HepG2 (cell line): Measurements from ENCODE around the gene TBC1D24. TPM values are rescaled to one million over a fixed set of nuclear protein-coding genes. Genes with fewer than 3 reads are reported as not detected.

Experiments used
- ETS1 ChIP-seq: sonication (generic); formaldehyde crosslinking; IDR thresholded peaks from 2 replicates; pipeline ENCODE4 v1.4.0; 2020; ENCODE audit warnings: missing genetic modification reagents
- GABPB1 ChIP-seq: IDR thresholded peaks from 2 replicates; pipeline ENCODE4 v1.6.1; 2016; ENCODE audit warnings: mild to moderate bottlenecking, missing genetic modification reagents, moderate library complexity, missing compliant biosample characterization
- HDAC1 ChIP-seq: sonication (generic); formaldehyde crosslinking; IDR thresholded peaks from 2 replicates; pipeline ENCODE4 v1.5.1; 2020; ENCODE audit warnings: mild to moderate bottlenecking, missing genetic modification reagents
- HNRNPK ChIP-seq: fragments of 200-400 bp; formaldehyde crosslinking; IDR thresholded peaks from 2 replicates; pipeline ENCODE4 v1.6.1; 2018; ENCODE audit warnings: low read length, low read depth, moderate library complexity, mild to moderate bottlenecking; ENCODE audit not compliant: poor library complexity, severe bottlenecking
- KDM2A ChIP-seq: sonication (generic); formaldehyde crosslinking; IDR thresholded peaks from 2 replicates; pipeline ENCODE4 v1.4.0; 2020; ENCODE audit warnings: low read depth, missing genetic modification reagents, borderline replicate concordance
- MAZ ChIP-seq, 2 experiments: sonication (generic) in 1 of 2; formaldehyde crosslinking in 1 of 2; IDR thresholded peaks; 2 replicates each; pipeline versions ENCODE4 v1.5.0 to v1.6.1; 2012 to 2020; ENCODE audit warnings: low read depth in 2 of 2, mild to moderate bottlenecking in 2 of 2, borderline replicate concordance in 1 of 2, improper control_type of control experiment in 1 of 2, low read length in 1 of 2, missing genetic modification reagents in 1 of 2, moderate library complexity in 1 of 2
- NFYC ChIP-seq: IDR thresholded peaks from 2 replicates; pipeline ENCODE4 v1.6.1; 2016; ENCODE audit warnings: missing genetic modification reagents, missing compliant biosample characterization
- POLR2G ChIP-seq: fragments of 200-400 bp; formaldehyde crosslinking; IDR thresholded peaks from 2 replicates; pipeline ENCODE4 v1.6.1; 2018; ENCODE audit warnings: mild to moderate bottlenecking, low read depth, low read length, moderate library complexity
- RBFOX2 ChIP-seq: fragments of 200-400 bp; formaldehyde crosslinking; IDR thresholded peaks from 2 replicates; pipeline ENCODE4 v1.6.1; 2017; ENCODE audit warnings: low read depth, mild to moderate bottlenecking, low read length
- SP4 ChIP-seq: sonication (generic); formaldehyde crosslinking; IDR thresholded peaks from 2 replicates; pipeline ENCODE4 v1.8.1; 2023; ENCODE audit warnings: mild to moderate bottlenecking, missing genetic modification reagents
- SP5 ChIP-seq: IDR thresholded peaks from 2 replicates; pipeline ENCODE4 v1.6.1; 2016; ENCODE audit warnings: low read depth, borderline replicate concordance
- TAF15 ChIP-seq: fragments of 200-400 bp; formaldehyde crosslinking; IDR thresholded peaks from one replicate; pipeline ENCODE4 v1.6.1; 2018; ENCODE audit warnings: mild to moderate bottlenecking, low read depth, low read length; ENCODE audit not compliant: poor library complexity, severe bottlenecking
- TEAD2 ChIP-seq: sonication (generic); formaldehyde crosslinking; IDR thresholded peaks from 2 replicates; pipeline ENCODE4 v1.9.0; 2021; ENCODE audit warnings: missing genetic modification reagents
- TEAD3 ChIP-seq: optimal IDR thresholded peaks from 2 replicates; pipeline ENCODE3; 2016; ENCODE audit warnings: borderline replicate concordance
- ZBTB8A ChIP-seq: sonication (generic); formaldehyde crosslinking; IDR thresholded peaks from 2 replicates; pipeline ENCODE4 v1.4.0; 2020; ENCODE audit warnings: mild to moderate bottlenecking, low read depth, missing genetic modification reagents, borderline replicate concordance
- ZC3H13 ChIP-seq: sonication (generic); formaldehyde crosslinking; IDR thresholded peaks from 2 replicates; pipeline ENCODE4 v1.8.1; 2023; ENCODE audit warnings: mild to moderate bottlenecking, missing genetic modification reagents, moderate library complexity
- ZFY ChIP-seq: sonication (generic); formaldehyde crosslinking; IDR thresholded peaks from 2 replicates; pipeline ENCODE4 v1.4.0; 2020; ENCODE audit warnings: missing genetic modification reagents
- ZNF777 ChIP-seq: sonication (generic); formaldehyde crosslinking; IDR thresholded peaks from 2 replicates; pipeline ENCODE4 v1.4.0; 2020; ENCODE audit warnings: missing genetic modification reagents
- ZNF839 ChIP-seq: sonication (generic); formaldehyde crosslinking; IDR thresholded peaks from 2 replicates; pipeline ENCODE4 v1.4.0; 2020; ENCODE audit warnings: missing genetic modification reagents, mild to moderate bottlenecking, borderline replicate concordance
- polyA plus RNA-seq, 8 experiments: library from polyadenylated mRNA; depleted of rRNA in 3 of 8; stranded (reverse) in 7 of 8; unstranded in 1 of 8; fragments of >200 nt; fragmentation: Illumina TruSeq in 4 of 8; extraction: Trizol in 4 of 8; gene quantifications; 2 replicates each; pipeline versions ENCODE4 v1.2.1 to v1.2.3, GENCODE V29; 2011 to 2016; ENCODE audit warnings: low read depth in 4 of 8, missing spikeins in 1 of 8, mixed read lengths in 1 of 8; ENCODE audit not compliant: insufficient read depth in 1 of 8
- total RNA-seq, 5 experiments: library from RNA; depleted of rRNA; stranded (reverse); fragments of >200 nt; fragmentation: Illumina TruSeq; extraction: Trizol; gene quantifications; 2 replicates each; pipeline ENCODE4 v1.2.3, GENCODE V29; 2016; ENCODE audit warnings: low read depth in 1 of 5
- TF ChIP-seq, protein P1 (sequence below), 2 experiments: IDR thresholded peaks; 2 replicates each; pipeline ENCODE4 v1.6.1; 2011 to 2012; ENCODE audit warnings: low read length in 2 of 2, borderline replicate concordance in 1 of 2, low read depth in 1 of 2, mild to moderate bottlenecking in 1 of 2, moderate library complexity in 1 of 2
- TF ChIP-seq, protein P2 (sequence below): sonication (generic); formaldehyde crosslinking; IDR thresholded peaks from 2 replicates; pipeline ENCODE4 v1.4.0; 2020; ENCODE audit warnings: mild to moderate bottlenecking, low read depth, missing genetic modification reagents
- TF ChIP-seq, protein P3 (sequence below): sonication (generic); formaldehyde crosslinking; IDR thresholded peaks from 2 replicates; pipeline ENCODE4 v1.8.0; 2022; ENCODE audit warnings: low read depth, missing genetic modification reagents

Gene TBC1D24
- total and polyA plus RNA-seq, 2 of the 13 experiments (the other 11 are each of a cell fraction or from before 2014, with no cell fraction given): 7.7 to 13.7 TPM

GRCh38 chr16:2459647-2460390 is 15.1 kb upstream of the TBC1D24 start, which contains the start of gene TEDC2 (continued):
- TF ChIP-seq, protein P1, sequence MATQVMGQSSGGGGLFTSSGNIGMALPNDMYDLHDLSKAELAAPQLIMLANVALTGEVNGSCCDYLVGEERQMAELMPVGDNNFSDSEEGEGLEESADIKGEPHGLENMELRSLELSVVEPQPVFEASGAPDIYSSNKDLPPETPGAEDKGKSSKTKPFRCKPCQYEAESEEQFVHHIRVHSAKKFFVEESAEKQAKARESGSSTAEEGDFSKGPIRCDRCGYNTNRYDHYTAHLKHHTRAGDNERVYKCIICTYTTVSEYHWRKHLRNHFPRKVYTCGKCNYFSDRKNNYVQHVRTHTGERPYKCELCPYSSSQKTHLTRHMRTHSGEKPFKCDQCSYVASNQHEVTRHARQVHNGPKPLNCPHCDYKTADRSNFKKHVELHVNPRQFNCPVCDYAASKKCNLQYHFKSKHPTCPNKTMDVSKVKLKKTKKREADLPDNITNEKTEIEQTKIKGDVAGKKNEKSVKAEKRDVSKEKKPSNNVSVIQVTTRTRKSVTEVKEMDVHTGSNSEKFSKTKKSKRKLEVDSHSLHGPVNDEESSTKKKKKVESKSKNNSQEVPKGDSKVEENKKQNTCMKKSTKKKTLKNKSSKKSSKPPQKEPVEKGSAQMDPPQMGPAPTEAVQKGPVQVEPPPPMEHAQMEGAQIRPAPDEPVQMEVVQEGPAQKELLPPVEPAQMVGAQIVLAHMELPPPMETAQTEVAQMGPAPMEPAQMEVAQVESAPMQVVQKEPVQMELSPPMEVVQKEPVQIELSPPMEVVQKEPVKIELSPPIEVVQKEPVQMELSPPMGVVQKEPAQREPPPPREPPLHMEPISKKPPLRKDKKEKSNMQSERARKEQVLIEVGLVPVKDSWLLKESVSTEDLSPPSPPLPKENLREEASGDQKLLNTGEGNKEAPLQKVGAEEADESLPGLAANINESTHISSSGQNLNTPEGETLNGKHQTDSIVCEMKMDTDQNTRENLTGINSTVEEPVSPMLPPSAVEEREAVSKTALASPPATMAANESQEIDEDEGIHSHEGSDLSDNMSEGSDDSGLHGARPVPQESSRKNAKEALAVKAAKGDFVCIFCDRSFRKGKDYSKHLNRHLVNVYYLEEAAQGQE (IDR thresholded peaks at IDR 0.05; ENCODE audit: borderline replicate concordance in 1 of 2, low read depth in 1 of 2, low read length in 2 of 2): peak; percentile 40 to 83
- TF ChIP-seq ZBTB8A (CRISPR knock-in tag) (no peak), SP4 (CRISPR knock-in tag) (peak; percentile 95), ETS1 (CRISPR knock-in tag) (no peak), KDM2A (CRISPR knock-in tag) (0 out of 2 replicates have a peak, but pooled peaks have one; percentile 15), NFYC (CRISPR knock-in tag) (peak; percentile 79), GABPB1 (CRISPR knock-in tag) (peak; percentile 91), ZFY (CRISPR knock-in tag) (peak; percentile 82), MAZ (IDR thresholded peaks at IDR 0.05; ENCODE audit: borderline replicate concordance, low read depth, low read length) (peak; percentile 71; the same call in 1 of the 2 replicates), MAZ (CRISPR knock-in tag; IDR thresholded peaks at IDR 0.05; ENCODE audit: low read depth) (peak; percentile 34; the same call in 1 of the 2 replicates), TEAD3 (peak; percentile 39), ZC3H13 (CRISPR knock-in tag) (peak; percentile 32; the same call in 1 of the 2 replicates), RBFOX2 (peak; percentile 60), ZNF839 (CRISPR knock-in tag) (0 out of 2 replicates have a peak, but pooled peaks have one; percentile 34), HNRNPK (peak; percentile 37), TEAD2 (CRISPR knock-in tag) (0 out of 2 replicates have a peak, but pooled peaks have one; percentile 39), SP5 (peak; percentile 51), TAF15 (peak; percentile 21), HDAC1 (CRISPR knock-in tag) (peak; percentile 89), ZNF777 (peak; percentile 90), POLR2G (peak; percentile 75)
- TF ChIP-seq, protein P2, sequence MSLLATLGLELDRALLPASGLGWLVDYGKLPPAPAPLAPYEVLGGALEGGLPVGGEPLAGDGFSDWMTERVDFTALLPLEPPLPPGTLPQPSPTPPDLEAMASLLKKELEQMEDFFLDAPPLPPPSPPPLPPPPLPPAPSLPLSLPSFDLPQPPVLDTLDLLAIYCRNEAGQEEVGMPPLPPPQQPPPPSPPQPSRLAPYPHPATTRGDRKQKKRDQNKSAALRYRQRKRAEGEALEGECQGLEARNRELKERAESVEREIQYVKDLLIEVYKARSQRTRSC (CRISPR knock-in tag): no peak
- TF ChIP-seq, protein P3, sequence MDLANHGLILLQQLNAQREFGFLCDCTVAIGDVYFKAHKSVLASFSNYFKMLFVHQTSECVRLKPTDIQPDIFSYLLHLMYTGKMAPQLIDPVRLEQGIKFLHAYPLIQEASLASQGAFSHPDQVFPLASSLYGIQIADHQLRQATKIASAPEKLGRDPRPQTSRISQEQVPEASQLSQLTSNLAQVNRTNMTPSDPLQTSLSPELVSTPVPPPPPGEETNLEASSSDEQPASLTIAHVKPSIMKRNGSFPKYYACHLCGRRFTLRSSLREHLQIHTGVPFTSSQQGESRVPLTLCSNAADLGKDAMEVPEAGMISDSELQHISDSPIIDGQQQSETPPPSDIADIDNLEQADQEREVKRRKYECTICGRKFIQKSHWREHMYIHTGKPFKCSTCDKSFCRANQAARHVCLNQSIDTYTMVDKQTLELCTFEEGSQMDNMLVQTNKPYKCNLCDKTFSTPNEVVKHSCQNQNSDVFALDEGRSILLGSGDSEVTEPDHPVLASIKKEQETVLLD (CRISPR knock-in tag): peak; percentile 85
